Measurements from ENCODE around the gene OR10A6.

Gene OR10A6

DNA sequence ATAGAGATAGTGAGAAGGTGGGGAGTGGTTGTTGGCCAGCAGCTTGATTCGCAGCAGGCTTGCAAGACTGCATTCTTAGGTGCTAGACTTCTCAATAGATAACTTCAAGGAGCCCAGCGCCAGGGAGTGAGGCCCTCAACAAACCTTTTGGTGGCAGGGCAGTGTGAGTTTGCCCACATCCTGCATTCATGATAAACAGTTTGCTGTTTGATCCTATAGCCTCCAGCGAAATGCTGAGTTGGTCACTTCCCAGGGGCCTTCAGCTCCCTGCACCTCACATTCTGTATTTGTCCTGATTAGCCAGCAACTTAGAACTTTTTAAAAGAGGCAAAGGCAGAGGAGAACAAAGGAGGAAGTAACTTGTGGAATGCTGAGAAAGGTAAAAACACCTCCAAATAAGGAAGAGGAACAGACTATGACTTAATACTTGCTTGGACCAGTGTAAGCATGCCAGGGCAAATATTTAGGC lies 25.1 kb downstream of the OR10A6 start:
- POLR2A ChIA-PET (ENCODE audit: low non-redundant PET) = no interaction called here
- TF ChIP-seq, protein P1, sequence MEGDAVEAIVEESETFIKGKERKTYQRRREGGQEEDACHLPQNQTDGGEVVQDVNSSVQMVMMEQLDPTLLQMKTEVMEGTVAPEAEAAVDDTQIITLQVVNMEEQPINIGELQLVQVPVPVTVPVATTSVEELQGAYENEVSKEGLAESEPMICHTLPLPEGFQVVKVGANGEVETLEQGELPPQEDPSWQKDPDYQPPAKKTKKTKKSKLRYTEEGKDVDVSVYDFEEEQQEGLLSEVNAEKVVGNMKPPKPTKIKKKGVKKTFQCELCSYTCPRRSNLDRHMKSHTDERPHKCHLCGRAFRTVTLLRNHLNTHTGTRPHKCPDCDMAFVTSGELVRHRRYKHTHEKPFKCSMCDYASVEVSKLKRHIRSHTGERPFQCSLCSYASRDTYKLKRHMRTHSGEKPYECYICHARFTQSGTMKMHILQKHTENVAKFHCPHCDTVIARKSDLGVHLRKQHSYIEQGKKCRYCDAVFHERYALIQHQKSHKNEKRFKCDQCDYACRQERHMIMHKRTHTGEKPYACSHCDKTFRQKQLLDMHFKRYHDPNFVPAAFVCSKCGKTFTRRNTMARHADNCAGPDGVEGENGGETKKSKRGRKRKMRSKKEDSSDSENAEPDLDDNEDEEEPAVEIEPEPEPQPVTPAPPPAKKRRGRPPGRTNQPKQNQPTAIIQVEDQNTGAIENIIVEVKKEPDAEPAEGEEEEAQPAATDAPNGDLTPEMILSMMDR (conservative IDR thresholded peaks at IDR 0.05; ENCODE audit: low read depth) = no peak
- CTCF ChIA-PET = interaction anchor here (0.6 kb wide), 1 partner anchor 193 kb away, joined by 4 read pairs; no protein-coding TSS in a partner anchor
- DNase-seq (ENCODE audit: low spot score) = no peak
- H3K27ac ChIP-seq = no peak overlapping the region

DNA sequence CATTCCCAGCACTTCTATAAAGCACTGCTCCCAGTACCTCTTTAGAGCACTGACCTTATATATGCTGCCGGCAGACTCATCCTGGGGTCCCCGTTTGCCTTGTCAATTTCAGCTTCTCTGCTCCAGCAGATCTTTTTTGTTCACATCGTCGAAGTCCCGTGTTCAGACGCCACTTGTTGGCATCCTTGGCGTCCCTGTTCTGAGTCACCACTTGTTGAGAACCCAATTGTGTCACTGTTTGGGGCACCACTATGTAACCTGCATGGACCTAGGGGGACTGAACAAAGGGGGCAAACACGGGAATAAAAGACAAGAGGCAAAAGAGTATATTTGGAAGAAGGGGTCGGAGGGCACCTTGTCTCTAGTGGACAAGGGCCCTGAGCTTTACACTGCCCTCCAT lies 25.5 kb downstream of the OR10A6 start:
- no peak for DNase-seq (ENCODE audit: low spot score)
- H3K27ac ChIP-seq = no peak overlapping the region
- TF ChIP-seq, protein P1 (conservative IDR thresholded peaks at IDR 0.05; ENCODE audit: low read depth) = no peak
- POLR2A ChIA-PET (ENCODE audit: low non-redundant PET) = no interaction called here
- CTCF ChIA-PET = interaction anchor here (0.6 to 1.4 kb wide), 2 partner anchors 81 to 194 kb away, joined by 3 to 4 read pairs; partner anchors contain the start of gene EIF3F

DNA sequence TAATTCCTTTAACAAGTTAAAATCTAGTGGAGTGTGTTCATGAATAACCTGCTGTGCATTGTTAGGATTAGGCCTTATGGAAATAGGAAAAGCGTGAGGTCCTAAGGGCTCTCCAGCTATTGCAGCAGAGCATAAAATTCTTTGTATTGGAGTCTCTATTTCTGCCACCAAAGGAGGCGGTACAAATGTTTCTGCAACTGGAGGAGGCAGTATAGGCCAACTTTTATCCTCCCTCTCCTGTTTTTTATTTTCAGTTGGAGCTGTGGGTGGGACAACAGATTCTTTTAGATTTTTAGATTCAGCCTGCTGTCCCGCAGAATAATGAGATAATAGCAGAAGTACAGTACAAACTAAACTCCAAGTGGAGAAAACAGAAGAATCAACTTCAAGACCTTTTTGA lies 26.2 kb downstream of the OR10A6 start:
- TF ChIP-seq, protein P1 (conservative IDR thresholded peaks at IDR 0.05; ENCODE audit: low read depth) = no peak
- ChIA-PET CTCF (interaction anchor here (1.4 kb wide), 1 partner anchor 82 kb away, joined by 3 read pairs; the partner anchor contains the start of gene EIF3F), POLR2A (ENCODE audit: low non-redundant PET) (no interaction called here)
- DNase-seq (ENCODE audit: low spot score) = no peak
- no peak overlapping the region for H3K27ac ChIP-seq

DNA sequence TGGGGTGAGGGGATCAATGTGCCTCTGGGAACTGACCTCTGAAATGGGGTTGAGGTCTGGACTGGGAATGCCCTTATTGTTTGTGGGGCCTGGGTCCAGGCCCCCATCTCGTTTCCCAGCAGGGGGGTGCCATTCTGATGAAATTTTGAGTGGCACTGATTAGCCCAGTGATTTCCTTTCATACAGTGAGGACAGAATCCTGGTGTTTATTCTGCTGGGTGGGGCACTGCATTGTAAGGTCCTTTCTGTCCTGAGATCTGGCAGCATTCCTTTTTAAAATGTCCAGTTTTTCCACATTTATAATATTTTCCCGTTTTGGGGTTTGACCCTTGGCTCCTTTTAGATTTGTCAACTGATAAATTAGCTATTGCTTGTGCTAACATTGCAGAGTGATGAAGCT lies 27.1 kb downstream of the OR10A6 start:
- CTCF ChIA-PET = interaction anchor here (1.4 kb wide), 1 partner anchor 83 kb away, joined by 3 read pairs; the partner anchor contains the start of gene EIF3F
- H3K27ac ChIP-seq = no peak overlapping the region
- DNase-seq (ENCODE audit: low spot score) = no peak
- TF ChIP-seq, protein P1 (conservative IDR thresholded peaks at IDR 0.05; ENCODE audit: low read depth) = no peak
- POLR2A ChIA-PET (ENCODE audit: low non-redundant PET) = no interaction called here

DNA sequence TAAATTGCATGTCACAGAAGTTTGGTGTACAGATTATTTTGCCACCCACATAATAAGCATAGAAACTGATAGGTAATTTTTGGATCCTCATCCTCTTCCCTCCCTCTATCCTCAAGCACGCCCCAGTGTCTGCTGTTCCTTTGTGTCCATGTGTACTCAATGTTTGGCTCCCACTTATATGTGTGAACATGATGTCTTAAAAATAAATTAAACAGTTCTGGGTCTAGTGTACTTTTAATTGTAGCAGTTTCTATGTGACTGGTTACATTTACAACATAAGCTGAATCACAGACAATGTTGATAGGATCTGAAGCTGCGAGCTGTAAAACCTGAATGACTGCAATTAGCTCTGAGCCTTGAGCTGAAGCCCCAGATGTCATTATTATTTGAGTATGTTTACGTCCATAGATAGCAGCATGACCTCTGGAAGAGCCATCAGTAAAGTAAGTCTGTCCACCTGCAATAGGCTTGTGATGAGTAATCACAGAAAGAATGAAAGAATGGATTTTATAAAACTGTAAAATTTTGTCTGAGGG lies 29.7 kb downstream of the OR10A6 start:
- no peak for DNase-seq (ENCODE audit: low spot score)
- no peak overlapping the region for H3K27ac ChIP-seq
- POLR2A ChIA-PET (ENCODE audit: low non-redundant PET) = interaction anchor here (0.6 kb wide), 1 partner anchor 78 kb away, joined by 4 read pairs; no protein-coding TSS in a partner anchor
- CTCF ChIA-PET = no interaction called here
- TF ChIP-seq, protein P1 (conservative IDR thresholded peaks at IDR 0.05; ENCODE audit: low read depth) = no peak

DNA sequence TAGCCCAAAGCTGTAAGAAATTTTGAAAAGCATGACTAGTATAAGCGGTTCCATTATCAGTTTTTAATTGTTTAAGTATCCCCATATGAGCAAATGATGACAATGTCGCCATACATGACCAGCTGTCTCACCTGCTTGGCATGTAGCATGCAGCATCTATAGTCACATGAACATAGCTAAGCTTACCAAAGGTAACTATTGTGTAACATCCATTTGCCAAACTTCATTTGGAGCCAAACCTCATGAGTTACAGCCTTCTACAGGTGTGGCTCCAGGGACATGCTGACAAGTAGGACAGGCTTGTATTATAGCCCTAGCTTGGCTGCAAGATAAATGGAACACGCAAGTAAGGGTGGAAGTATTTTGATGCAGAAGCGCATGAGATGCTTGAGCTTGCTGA lies 30.4 kb downstream of the OR10A6 start:
- DNase-seq (ENCODE audit: low spot score) = no peak
- ChIA-PET POLR2A (ENCODE audit: low non-redundant PET) (no interaction called here), CTCF (no interaction called here)
- H3K27ac ChIP-seq = no peak overlapping the region
- TF ChIP-seq, protein P1 (conservative IDR thresholded peaks at IDR 0.05; ENCODE audit: low read depth) = no peak
